HEK293 (cell line): Measurements from ENCODE around the gene BAIAP3.

Experiments used
- IKZF3 ChIP-seq: fragments of 450-650 bp; IDR thresholded peaks from 2 replicates; pipeline ENCODE4 v1.5.0; 2018; ENCODE audit warnings: missing biosample characterization, mild to moderate bottlenecking, missing genetic modification characterization, moderate library complexity
- SETDB1 ChIP-seq: IDR thresholded peaks from one replicate; pipeline ENCODE4 v1.6.1; 2017; ENCODE audit warnings: mild to moderate bottlenecking, low read length, moderate library complexity, mixed read lengths; ENCODE audit not compliant: insufficient read length
- ZEB2 ChIP-seq: fragments of 450-650 bp; formaldehyde crosslinking; IDR thresholded peaks from 2 replicates; pipeline ENCODE4 v1.5.1; 2016; ENCODE audit warnings: missing biosample characterization, missing genetic modification characterization
- ZNF174 ChIP-seq: fragments of 450-650 bp; formaldehyde crosslinking; IDR thresholded peaks from 2 replicates; pipeline ENCODE4 v1.5.0; 2017; ENCODE audit warnings: missing biosample characterization, mild to moderate bottlenecking, missing genetic modification characterization
- ZNF292 ChIP-seq: fragments of 450-650 bp; formaldehyde crosslinking; IDR thresholded peaks from 2 replicates; pipeline ENCODE4 v1.5.1; 2016; ENCODE audit warnings: low read depth, missing biosample characterization, missing genetic modification characterization, borderline replicate concordance
- ZNF423 ChIP-seq: fragments of 450-650 bp; formaldehyde crosslinking; IDR thresholded peaks from 2 replicates; pipeline ENCODE4 v1.5.1; 2016; ENCODE audit warnings: missing biosample characterization, missing genetic modification characterization
- ZNF776 ChIP-seq: fragments of 450-650 bp; formaldehyde crosslinking; IDR thresholded peaks from 2 replicates; pipeline ENCODE4 v1.5.0; 2017; ENCODE audit warnings: missing biosample characterization, missing genetic modification characterization, borderline replicate concordance
- ZNF830 ChIP-seq: fragments of 450-650 bp; IDR thresholded peaks from 2 replicates; pipeline ENCODE4 v1.5.0; 2018; ENCODE audit warnings: missing biosample characterization, missing genetic modification characterization, low read depth, mild to moderate bottlenecking, moderate library complexity
- TF ChIP-seq, protein P1 (sequence below): fragments of 450-650 bp; formaldehyde crosslinking; IDR thresholded peaks from 2 replicates; pipeline ENCODE4 v1.5.1; 2016; ENCODE audit warnings: missing biosample characterization, missing genetic modification characterization
- TF ChIP-seq, protein P2 (sequence below): fragments of 450-650 bp; formaldehyde crosslinking; IDR thresholded peaks from 2 replicates; pipeline ENCODE4 v1.5.1; 2016; ENCODE audit warnings: missing biosample characterization, missing genetic modification characterization
- TF ChIP-seq, protein P3 (sequence below): fragments of 450-650 bp; formaldehyde crosslinking; IDR thresholded peaks from 2 replicates; pipeline ENCODE4 v1.5.1; 2016; ENCODE audit warnings: missing biosample characterization, missing genetic modification characterization, borderline replicate concordance
- TF ChIP-seq, protein P4 (sequence below): fragments of 450-650 bp; IDR thresholded peaks from 2 replicates; pipeline ENCODE4 v1.5.1; 2018; ENCODE audit warnings: missing biosample characterization, missing genetic modification characterization
- TF ChIP-seq, protein P5 (sequence below): fragments of 450-650 bp; formaldehyde crosslinking; IDR thresholded peaks from 2 replicates; pipeline ENCODE4 v1.5.1; 2016; ENCODE audit warnings: missing biosample characterization, missing genetic modification characterization

DNA sequence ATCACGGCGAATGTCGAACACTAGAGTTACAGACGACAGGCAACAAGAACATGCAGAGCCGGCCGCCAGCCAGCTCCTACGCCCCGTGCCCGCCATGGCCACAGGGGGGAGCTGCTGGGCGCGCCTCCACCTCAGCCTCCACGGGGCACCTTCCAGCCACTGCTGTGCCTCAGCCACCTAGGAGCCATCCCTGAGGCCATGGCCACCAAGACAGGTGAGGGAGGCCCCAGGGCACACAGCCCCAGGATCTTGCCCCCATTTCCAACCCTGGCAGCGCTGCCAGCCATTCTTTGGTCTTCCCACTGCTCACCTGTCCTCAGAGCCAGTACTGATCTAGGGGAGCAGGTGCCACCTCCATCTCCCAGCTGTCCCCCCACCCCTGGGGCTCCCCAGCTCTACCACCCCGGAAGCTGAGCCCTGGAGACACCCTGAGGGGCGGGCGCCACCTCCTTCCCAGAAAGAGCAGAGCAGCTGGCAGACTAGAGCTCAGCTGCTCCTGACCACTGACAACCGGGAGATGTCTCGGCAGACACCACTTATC, 30.1 kb downstream of the BAIAP3 start:
- TF ChIP-seq, protein P1, sequence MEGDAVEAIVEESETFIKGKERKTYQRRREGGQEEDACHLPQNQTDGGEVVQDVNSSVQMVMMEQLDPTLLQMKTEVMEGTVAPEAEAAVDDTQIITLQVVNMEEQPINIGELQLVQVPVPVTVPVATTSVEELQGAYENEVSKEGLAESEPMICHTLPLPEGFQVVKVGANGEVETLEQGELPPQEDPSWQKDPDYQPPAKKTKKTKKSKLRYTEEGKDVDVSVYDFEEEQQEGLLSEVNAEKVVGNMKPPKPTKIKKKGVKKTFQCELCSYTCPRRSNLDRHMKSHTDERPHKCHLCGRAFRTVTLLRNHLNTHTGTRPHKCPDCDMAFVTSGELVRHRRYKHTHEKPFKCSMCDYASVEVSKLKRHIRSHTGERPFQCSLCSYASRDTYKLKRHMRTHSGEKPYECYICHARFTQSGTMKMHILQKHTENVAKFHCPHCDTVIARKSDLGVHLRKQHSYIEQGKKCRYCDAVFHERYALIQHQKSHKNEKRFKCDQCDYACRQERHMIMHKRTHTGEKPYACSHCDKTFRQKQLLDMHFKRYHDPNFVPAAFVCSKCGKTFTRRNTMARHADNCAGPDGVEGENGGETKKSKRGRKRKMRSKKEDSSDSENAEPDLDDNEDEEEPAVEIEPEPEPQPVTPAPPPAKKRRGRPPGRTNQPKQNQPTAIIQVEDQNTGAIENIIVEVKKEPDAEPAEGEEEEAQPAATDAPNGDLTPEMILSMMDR (tag by site-specific recombination) = peak; percentile 88
- TF ChIP-seq ZNF174 = no peak
- TF ChIP-seq ZNF830 (tag by site-specific recombination) = no peak
- TF ChIP-seq, protein P2, sequence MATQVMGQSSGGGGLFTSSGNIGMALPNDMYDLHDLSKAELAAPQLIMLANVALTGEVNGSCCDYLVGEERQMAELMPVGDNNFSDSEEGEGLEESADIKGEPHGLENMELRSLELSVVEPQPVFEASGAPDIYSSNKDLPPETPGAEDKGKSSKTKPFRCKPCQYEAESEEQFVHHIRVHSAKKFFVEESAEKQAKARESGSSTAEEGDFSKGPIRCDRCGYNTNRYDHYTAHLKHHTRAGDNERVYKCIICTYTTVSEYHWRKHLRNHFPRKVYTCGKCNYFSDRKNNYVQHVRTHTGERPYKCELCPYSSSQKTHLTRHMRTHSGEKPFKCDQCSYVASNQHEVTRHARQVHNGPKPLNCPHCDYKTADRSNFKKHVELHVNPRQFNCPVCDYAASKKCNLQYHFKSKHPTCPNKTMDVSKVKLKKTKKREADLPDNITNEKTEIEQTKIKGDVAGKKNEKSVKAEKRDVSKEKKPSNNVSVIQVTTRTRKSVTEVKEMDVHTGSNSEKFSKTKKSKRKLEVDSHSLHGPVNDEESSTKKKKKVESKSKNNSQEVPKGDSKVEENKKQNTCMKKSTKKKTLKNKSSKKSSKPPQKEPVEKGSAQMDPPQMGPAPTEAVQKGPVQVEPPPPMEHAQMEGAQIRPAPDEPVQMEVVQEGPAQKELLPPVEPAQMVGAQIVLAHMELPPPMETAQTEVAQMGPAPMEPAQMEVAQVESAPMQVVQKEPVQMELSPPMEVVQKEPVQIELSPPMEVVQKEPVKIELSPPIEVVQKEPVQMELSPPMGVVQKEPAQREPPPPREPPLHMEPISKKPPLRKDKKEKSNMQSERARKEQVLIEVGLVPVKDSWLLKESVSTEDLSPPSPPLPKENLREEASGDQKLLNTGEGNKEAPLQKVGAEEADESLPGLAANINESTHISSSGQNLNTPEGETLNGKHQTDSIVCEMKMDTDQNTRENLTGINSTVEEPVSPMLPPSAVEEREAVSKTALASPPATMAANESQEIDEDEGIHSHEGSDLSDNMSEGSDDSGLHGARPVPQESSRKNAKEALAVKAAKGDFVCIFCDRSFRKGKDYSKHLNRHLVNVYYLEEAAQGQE (tag by site-specific recombination) = no peak
- TF ChIP-seq, protein P3, sequence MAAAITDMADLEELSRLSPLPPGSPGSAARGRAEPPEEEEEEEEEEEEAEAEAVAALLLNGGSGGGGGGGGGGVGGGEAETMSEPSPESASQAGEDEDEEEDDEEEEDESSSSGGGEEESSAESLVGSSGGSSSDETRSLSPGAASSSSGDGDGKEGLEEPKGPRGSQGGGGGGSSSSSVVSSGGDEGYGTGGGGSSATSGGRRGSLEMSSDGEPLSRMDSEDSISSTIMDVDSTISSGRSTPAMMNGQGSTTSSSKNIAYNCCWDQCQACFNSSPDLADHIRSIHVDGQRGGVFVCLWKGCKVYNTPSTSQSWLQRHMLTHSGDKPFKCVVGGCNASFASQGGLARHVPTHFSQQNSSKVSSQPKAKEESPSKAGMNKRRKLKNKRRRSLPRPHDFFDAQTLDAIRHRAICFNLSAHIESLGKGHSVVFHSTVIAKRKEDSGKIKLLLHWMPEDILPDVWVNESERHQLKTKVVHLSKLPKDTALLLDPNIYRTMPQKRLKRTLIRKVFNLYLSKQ (tag by site-specific recombination) = no peak
- TF ChIP-seq ZNF292 (tag by site-specific recombination) = no peak
- no peak for TF ChIP-seq ZNF423 (tag by site-specific recombination)
- TF ChIP-seq ZNF776 (tag by site-specific recombination) = no peak
- TF ChIP-seq, protein P4, sequence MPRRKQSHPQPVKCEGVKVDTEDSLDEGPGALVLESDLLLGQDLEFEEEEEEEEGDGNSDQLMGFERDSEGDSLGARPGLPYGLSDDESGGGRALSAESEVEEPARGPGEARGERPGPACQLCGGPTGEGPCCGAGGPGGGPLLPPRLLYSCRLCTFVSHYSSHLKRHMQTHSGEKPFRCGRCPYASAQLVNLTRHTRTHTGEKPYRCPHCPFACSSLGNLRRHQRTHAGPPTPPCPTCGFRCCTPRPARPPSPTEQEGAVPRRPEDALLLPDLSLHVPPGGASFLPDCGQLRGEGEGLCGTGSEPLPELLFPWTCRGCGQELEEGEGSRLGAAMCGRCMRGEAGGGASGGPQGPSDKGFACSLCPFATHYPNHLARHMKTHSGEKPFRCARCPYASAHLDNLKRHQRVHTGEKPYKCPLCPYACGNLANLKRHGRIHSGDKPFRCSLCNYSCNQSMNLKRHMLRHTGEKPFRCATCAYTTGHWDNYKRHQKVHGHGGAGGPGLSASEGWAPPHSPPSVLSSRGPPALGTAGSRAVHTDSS (tag by site-specific recombination) = no peak
- TF ChIP-seq SETDB1 = no peak
- TF ChIP-seq, protein P5, sequence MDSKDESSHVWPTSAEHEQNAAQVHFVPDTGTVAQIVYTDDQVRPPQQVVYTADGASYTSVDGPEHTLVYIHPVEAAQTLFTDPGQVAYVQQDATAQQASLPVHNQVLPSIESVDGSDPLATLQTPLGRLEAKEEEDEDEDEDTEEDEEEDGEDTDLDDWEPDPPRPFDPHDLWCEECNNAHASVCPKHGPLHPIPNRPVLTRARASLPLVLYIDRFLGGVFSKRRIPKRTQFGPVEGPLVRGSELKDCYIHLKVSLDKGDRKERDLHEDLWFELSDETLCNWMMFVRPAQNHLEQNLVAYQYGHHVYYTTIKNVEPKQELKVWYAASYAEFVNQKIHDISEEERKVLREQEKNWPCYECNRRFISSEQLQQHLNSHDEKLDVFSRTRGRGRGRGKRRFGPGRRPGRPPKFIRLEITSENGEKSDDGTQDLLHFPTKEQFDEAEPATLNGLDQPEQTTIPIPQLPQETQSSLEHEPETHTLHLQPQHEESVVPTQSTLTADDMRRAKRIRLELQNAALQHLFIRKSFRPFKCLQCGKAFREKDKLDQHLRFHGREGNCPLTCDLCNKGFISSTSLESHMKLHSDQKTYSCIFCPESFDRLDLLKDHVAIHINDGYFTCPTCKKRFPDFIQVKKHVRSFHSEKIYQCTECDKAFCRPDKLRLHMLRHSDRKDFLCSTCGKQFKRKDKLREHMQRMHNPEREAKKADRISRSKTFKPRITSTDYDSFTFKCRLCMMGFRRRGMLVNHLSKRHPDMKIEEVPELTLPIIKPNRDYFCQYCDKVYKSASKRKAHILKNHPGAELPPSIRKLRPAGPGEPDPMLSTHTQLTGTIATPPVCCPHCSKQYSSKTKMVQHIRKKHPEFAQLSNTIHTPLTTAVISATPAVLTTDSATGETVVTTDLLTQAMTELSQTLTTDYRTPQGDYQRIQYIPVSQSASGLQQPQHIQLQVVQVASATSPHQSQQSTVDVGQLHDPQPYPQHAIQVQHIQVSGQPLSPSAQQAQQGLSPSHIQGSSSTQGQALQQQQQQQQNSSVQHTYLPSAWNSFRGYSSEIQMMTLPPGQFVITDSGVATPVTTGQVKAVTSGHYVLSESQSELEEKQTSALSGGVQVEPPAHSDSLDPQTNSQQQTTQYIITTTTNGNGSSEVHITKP = no peak
- TF ChIP-seq ZEB2 = peak; percentile 55; the same call in 1 of the 2 replicates
- no peak for TF ChIP-seq IKZF3 (tag by site-specific recombination)
